Measurements from ENCODE around the gene WLS.

DNA sequence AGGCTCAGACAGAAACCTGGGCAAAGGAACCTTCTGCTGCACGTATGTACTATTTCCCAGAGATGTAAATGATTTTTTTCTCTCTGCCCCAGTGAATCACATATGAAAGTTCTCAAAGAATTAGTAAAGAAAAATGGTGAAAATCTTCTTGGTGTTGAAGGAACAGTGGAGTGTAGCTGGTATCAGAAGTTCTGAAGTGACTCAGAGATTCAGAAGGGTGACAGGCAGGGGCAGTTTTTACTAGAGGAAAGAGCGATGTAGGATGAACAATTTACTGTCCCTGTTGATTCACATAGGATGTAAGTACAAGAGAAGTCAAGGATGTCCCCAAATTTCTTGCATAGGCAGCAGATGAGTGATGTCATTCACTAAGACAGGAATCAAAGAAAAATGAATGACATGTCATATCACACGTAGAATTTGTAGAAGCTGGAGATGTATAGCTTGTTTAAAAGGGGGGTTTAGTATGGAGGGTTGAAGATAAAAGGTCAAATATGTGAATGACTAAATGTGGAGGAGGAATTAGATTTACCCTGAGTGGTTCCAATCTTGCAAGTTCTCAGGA lies 26.4 kb downstream of the WLS start:
- TF ChIP-seq, protein P1, sequence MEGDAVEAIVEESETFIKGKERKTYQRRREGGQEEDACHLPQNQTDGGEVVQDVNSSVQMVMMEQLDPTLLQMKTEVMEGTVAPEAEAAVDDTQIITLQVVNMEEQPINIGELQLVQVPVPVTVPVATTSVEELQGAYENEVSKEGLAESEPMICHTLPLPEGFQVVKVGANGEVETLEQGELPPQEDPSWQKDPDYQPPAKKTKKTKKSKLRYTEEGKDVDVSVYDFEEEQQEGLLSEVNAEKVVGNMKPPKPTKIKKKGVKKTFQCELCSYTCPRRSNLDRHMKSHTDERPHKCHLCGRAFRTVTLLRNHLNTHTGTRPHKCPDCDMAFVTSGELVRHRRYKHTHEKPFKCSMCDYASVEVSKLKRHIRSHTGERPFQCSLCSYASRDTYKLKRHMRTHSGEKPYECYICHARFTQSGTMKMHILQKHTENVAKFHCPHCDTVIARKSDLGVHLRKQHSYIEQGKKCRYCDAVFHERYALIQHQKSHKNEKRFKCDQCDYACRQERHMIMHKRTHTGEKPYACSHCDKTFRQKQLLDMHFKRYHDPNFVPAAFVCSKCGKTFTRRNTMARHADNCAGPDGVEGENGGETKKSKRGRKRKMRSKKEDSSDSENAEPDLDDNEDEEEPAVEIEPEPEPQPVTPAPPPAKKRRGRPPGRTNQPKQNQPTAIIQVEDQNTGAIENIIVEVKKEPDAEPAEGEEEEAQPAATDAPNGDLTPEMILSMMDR (IDR thresholded peaks at IDR 0.05): no peak
- no peak for TF ChIP-seq POLR2A (IDR thresholded peaks at IDR 0.05)
